ENCODE measurements around the gene LRRC73.
"Not testable (repeated sequence)": the region's sequence is repeated elsewhere in the genome, so short reads cannot be mapped to it uniquely, and the experiment has no call there.

The LRRC73 gene, protein sequence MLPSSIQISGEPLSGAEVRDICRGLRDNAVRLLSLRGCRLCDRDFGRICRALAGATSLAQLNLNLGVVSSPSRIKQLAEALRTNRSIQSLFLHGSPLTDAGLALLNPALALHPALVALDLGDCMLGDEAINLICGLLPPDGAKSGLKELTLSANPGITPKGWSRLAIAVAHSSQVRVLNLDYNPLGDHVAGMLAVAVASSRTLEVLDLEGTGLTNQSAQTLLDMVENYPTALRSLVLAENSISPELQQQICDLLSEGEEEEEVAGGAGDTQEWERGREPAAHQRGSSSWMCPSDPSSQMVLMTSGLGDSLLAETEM

DNA sequence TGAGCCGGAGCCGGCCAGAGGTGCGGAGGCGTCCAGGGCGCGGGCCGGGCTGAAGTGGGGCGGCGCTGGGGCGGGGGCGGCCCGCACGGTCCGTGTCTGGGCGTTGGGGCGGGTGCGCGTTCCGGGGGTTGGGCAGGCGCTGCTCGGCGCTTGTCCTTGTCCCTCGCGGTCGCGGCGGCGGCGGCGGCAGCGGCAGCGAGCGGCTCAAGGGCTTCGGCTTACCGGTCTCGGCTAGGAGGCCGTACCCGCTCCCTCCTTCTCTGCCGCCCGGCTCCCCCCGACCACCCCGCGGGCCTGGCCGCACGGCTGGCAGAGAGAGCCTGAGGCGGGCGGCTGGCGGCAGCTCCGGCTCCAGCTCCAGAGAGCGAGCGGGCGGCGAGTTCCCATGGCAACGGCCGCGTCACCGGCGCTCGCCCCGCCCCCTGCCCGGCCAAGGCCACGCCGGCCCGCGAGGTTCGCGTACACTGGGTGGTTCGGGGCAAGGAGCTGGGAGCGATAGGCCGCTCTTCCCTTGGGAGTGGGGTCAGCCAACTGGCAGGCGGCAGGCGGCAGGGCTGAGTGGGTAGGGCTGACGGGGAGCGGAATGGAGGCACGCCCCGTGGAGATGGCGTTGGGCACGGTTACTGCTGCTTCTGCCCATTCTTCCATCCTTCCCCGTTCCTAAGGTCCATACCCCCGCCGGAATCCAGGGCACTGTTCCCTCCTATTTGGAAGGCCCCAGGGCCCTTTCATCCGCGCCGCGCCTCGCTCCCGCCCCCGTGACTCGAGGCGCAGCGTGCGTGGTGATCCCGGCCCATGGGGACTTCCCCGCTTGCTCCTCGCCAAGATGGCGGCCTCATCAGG is at the start of gene LRRC73:
Gene LRRC73 (minus strand): TSS at position 363 of the 843 bp plus-strand sequence. CDS start 561 bp downstream, outside the sequence.
- TF ChIP-seq, protein P1, sequence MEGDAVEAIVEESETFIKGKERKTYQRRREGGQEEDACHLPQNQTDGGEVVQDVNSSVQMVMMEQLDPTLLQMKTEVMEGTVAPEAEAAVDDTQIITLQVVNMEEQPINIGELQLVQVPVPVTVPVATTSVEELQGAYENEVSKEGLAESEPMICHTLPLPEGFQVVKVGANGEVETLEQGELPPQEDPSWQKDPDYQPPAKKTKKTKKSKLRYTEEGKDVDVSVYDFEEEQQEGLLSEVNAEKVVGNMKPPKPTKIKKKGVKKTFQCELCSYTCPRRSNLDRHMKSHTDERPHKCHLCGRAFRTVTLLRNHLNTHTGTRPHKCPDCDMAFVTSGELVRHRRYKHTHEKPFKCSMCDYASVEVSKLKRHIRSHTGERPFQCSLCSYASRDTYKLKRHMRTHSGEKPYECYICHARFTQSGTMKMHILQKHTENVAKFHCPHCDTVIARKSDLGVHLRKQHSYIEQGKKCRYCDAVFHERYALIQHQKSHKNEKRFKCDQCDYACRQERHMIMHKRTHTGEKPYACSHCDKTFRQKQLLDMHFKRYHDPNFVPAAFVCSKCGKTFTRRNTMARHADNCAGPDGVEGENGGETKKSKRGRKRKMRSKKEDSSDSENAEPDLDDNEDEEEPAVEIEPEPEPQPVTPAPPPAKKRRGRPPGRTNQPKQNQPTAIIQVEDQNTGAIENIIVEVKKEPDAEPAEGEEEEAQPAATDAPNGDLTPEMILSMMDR (IDR thresholded peaks at IDR 0.05) = no peak
- H3K9me3 Mint-ChIP-seq = no peaks in the 10 kb centered on the region
- H3K27me3 Mint-ChIP-seq (ENCODE audit: low read depth, poor library complexity) = peaks cover 25% of the 10 kb centered on the region
- H3K4me3 Mint-ChIP-seq = peak within 1 kb of the TSS; percentile 90
- peaks cover 25% of the 10 kb centered on the region for H3K36me3 Mint-ChIP-seq (ENCODE audit: low read depth)
- DNase-seq = peak; percentile 96
- H3K27ac Mint-ChIP-seq = no peak within 1 kb of the TSS
- H3K4me1 Mint-ChIP-seq = peaks cover 15% of the 10 kb centered on the region

DNA sequence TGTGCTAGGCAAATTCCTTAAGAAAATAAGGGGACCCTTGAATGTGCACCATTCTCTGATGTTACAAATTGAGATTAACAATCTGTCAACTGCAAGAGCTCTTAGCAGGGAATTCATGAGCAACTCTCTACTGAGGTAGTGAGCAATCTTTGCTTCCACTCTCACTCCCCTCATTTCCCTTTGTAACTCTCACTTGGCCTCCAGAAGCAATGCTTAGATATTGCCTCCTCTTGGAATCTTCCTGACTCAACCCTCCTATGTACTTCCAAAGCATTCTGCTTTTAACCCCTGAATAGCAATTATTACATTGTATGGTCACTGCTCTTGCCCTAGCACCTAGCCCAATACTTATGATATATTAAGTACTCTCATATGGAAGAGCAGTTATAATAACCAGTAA is 49.2 kb upstream of the LRRC73 start:
- Mint-ChIP-seq H3K9me3 (no peaks in the 10 kb centered on the region), H3K27me3 (ENCODE audit: low read depth, poor library complexity) (peaks cover 3% of the 10 kb centered on the region), H3K4me1 (no peaks in the 10 kb centered on the region), H3K36me3 (ENCODE audit: low read depth) (peaks cover 78% of the 10 kb centered on the region), H3K4me3 (no peak overlapping the region), H3K27ac (no peak overlapping the region)
- no peak for DNase-seq
- TF ChIP-seq, protein P1 (IDR thresholded peaks at IDR 0.05) = no peak

DNA sequence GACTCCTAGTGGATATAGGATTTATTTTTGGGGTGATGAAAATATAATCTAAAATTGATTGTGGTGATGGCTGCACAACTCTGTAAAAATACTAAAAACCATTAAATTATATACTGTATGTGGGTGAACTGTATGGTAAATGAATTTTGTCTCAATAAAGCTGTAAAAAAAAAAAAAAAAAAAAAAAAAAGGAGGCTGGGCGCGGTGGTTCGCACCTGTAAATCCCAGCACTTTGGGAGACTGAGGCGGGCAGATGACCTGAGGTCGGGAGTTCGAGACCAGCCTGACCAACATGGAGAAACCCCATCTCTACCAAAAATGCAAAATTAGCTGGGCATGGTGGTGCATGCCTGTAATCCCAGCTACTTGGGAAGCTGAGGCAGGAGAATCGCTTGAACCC is 47.5 kb upstream of the LRRC73 start:
- H3K9me3 Mint-ChIP-seq; H3K27ac Mint-ChIP-seq; H3K4me3 Mint-ChIP-seq; H3K4me1 Mint-ChIP-seq; H3K27me3 Mint-ChIP-seq (ENCODE audit: low read depth, poor library complexity); DNase-seq: not testable (repeated sequence)
- H3K36me3 Mint-ChIP-seq (ENCODE audit: low read depth) = peaks cover 83% of the 10 kb centered on the region

DNA sequence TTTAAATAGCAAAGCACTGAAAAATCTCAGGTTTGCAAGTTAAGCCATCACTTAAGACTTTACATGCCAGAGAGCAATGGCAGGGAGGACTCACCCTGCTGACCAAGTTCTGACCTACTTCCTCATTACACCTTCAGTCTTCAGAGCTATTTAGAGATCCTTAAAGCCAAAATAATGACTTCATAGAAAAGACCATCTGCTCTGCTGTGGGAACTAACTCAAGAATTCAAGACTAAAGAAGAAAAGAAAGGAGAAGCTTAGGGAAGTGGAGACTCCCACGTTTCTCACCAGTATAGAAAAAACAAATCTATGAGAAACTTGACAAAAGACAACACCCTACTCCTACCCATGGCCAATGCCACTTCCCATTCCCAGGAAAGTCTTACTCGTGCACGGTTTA is 37.1 kb upstream of the LRRC73 start:
- Mint-ChIP-seq H3K27ac (peak overlapping the region; percentile 77), H3K27me3 (ENCODE audit: low read depth, poor library complexity) (no peaks in the 10 kb centered on the region), H3K9me3 (no peaks in the 10 kb centered on the region), H3K4me1 (no peaks in the 10 kb centered on the region), H3K36me3 (ENCODE audit: low read depth) (peaks cover 72% of the 10 kb centered on the region), H3K4me3 (no peak overlapping the region)
- TF ChIP-seq, protein P1 (IDR thresholded peaks at IDR 0.05) = no peak
- no peak for DNase-seq

DNA sequence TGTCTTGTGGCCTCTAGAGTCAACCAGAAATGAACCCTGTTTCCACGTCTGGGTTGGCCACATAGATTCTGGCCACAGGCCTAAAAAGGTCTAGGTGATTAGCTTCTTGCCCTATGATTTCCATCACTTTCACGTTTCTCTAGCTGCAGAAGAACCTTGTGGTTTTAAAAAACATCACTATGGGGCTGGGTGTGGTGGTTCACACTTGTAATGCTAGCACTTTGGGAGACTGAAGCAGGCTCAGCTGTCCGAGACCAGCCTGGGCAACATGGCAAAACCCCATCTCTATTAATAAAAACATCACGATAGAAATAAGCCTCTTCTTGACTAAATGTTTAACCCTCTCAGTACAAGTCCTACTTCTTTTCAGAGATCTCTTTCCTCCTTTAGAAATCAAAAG is 34.3 kb upstream of the LRRC73 start:
- H3K4me3 Mint-ChIP-seq = no peak overlapping the region
- no peak for DNase-seq
- peaks cover 7% of the 10 kb centered on the region for H3K4me1 Mint-ChIP-seq
- H3K36me3 Mint-ChIP-seq (ENCODE audit: low read depth) = peaks cover 70% of the 10 kb centered on the region
- TF ChIP-seq, protein P1 (IDR thresholded peaks at IDR 0.05) = no peak
- no peaks in the 10 kb centered on the region for H3K27me3 Mint-ChIP-seq (ENCODE audit: low read depth, poor library complexity)
- no peaks in the 10 kb centered on the region for H3K9me3 Mint-ChIP-seq
- H3K27ac Mint-ChIP-seq = no peak overlapping the region

DNA sequence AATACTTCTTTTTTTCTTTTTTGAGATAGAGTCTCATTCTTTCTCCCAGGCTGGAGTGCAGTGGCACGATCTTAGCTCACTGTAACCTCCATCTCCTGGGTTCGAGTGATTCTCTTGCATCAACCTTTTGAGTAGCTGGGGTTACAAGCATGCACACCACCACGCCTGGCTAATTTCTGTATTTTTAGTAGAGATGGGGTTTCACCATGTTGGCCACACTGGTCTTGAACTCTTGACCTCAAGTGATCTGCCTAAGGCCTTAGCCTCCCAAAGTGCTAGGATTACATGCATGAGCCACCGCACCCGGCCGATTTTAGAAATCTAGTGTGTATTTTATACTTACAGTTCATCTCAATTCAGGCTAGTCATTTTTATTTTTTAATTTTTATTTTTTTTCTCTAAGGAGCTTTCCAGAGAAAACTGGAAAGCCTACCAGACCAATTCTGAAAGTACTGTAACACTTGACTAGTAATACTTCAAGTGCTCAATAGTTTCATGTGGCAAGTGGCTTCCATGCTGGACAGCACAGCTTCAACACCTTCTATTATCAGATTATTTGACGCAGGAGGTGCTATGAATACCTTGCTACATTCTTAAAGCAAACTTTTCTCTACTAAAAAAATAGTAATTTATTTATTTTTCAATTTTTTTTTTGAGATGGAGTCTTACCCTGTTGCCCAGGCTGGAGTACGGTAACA is 31.8 kb upstream of the LRRC73 start:
- H3K36me3 Mint-ChIP-seq (ENCODE audit: low read depth) = peaks cover 77% of the 10 kb centered on the region
- H3K27me3 Mint-ChIP-seq (ENCODE audit: low read depth, poor library complexity) = no peaks in the 10 kb centered on the region
- H3K27ac Mint-ChIP-seq = peak overlapping the region; percentile 2
- TF ChIP-seq, protein P1 (IDR thresholded peaks at IDR 0.05) = no peak
- no peak for DNase-seq
- H3K4me1 Mint-ChIP-seq = peaks cover 7% of the 10 kb centered on the region
- no peak overlapping the region for H3K4me3 Mint-ChIP-seq
- H3K9me3 Mint-ChIP-seq = no peaks in the 10 kb centered on the region
